GM19035 (cell line): ENCODE measurements around the gene ADAMTS6.
"Not testable (repeated sequence)": the region's sequence is repeated elsewhere in the genome, so short reads cannot be mapped to it uniquely, and the experiment has no call there.

Experiments used
- ATAC-seq: cut with Tn5 transposase; IDR thresholded peaks from one replicate; pipeline ENCODE4 v1.9.1; 2021; ENCODE audit not compliant: unreplicated experiment

ADAMTS6 gene

DNA sequence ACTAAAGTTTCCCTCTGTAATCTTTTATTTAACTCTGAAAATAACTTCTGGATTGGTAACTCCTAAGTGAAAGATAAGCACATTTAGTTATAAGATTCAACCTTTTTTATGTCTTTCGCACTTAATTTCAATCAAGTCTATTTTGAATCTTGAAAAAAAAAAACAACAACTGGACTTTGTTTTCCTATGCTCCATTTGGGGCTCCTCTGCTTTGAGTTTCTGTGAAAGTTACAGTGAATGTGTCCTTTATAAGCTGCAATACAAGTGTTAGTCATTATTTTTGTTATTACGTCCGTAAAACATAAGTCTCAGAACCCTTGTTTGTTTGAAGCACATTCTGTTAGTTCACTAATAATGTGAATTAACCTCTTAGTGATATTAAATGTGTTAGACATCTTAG lies 276.8 kb downstream of the ADAMTS6 start:
- no peak for ATAC-seq

DNA sequence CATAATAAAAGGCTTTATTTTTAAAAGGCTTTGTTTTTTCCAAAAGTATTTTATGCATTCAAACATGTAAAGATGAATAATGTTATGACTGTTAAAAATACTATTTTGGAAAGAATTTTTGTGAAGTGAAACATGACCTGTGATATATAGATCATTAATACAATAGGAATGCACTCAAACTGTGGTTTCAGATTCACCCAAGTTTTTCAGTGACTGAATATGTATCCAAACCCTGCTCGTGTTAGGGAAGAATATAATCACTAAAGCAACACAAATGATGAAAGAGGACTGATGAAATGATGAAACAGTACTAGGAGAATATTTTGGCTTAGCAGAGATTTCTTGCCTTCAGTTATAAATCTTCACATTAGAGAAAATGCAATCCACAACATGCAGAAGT lies 278.0 kb downstream of the ADAMTS6 start:
- ATAC-seq: no peak

DNA sequence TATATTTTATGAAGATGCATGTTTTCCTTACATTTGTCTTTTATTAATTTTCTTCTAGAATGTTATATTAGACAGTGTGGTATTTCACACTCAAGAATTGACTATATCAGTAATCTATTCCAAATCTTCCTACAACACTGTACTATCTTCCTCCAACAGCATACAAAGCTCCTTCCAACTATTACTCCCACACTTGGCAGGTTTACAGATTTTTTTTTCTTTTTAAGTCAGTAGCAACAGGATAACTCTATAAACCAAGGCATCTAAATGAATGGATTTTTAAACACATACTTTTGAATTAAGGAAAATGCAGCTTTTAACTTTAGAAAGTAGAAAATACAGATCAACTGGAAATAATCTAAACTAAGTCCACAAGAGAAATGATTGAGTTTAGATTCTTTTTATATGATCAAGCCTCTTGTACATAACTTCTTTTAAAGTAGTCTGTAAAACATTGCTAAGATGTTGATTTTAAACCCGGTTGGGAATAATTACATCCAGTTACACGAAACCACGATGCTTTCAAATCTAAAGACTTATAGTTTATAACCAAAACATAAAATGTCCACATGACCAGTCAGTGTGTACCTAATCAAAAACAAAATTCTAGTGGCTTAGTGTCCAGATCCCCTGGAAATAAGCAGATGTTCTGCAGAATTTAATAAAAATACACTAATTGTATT lies 281.6 kb downstream of the ADAMTS6 start:
- no peak for ATAC-seq

DNA sequence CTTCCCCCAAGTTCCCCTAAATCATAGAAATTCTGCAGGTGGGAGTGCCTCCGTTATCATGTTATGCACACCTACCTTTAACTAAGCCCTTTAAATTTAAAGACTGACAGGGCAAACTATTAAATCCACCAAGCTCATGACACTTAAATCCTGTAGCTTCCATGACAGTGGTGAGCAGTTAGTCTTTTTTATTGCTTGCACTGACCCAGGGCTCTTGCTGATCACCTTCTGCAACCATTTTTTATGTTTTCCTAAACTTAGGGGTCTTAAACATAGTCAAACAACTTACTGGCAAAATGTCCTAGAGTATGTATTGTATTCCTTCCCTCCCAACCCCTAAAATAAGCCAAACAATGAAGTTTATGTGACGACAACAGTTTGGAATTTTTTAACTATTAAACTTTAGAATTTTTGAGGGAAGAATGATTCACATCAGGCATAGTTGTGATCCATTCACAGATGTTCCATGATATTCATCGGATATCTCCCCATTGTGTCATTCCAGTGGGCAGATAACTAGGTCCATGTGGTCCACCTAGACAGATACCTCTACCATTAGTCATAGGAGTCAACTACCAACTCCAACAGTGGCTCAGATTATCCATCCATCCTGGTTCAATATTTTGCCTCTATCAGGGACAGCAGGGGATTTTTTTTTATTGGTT lies 283.1 kb downstream of the ADAMTS6 start:
- ATAC-seq: no peak

DNA sequence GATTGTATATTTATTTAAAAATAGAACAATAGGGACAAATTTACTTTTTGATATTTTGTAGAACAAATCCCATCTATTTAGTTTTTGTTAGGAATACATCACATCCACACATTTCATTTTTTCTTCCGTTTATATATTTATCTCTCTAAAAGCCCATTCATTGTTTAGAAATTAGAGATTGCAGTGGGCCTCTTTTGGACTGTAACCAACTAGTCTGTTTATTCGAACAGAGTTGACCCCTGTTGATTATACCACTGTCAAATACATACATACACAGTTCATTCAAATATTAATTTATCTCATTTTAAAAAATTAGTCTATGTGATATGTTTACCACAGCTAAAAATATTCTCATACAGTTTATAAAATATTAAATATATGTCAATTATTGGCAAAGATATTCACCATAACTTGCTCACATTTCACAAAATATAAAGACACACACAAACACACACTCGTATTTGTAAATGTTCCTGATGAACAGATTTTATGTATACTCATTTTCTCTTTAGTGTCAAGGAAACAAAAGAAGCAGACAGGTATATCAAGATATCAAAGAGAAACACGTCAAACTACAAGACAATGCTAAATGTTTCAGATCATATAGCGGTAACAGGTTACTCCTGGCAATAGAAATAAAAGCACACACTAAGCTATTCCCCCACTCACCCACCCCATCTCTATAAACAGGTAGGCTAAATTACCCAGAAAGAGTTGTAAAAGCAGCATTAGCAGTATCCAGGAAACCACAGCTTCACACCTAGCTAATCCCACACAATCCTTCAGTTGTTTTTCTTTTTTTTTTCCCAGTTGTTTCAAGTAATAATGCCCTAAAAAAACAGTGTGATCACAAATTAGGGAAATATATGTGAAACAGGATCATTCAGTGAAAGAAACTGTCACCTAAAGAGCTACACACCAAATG lies 283.9 kb downstream of the ADAMTS6 start:
- no peak for ATAC-seq

DNA sequence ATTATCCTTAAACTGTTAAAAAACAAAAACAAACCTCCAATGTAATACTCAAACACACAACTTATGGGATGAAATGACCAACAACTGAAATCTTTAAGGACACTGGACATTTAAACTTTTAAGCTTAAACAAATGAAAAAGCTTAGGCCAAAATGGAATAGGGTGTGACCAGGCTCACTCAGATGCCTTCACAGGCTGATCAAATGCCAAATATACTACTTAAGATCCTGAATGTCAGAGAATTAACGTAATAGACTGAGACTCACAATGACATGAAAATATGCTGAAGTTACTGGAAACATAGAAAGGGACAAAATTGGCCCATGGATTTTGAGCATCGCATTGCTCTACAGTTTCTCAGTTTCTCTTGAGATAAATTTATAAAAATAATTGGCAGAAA lies 286.8 kb downstream of the ADAMTS6 start:
- no peak for ATAC-seq

DNA sequence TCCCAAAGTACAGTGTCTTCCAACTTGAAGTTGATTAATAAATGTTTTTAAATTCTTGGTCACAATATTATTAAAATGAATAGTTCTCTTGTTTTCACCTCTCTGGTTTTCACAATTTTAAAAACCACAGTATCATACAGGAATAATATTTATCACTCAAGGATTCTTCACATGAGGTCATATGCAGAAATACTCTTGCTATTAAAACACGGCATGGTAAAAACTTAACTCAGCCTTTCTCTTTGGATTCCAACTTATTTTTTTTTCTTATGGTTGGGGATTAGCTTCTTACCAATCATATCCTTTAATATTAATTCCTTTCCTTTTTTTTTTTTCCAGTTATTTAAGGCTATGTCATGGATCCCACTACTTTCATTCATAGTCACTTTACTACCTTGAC lies 289.4 kb downstream of the ADAMTS6 start:
- ATAC-seq: no peak

DNA sequence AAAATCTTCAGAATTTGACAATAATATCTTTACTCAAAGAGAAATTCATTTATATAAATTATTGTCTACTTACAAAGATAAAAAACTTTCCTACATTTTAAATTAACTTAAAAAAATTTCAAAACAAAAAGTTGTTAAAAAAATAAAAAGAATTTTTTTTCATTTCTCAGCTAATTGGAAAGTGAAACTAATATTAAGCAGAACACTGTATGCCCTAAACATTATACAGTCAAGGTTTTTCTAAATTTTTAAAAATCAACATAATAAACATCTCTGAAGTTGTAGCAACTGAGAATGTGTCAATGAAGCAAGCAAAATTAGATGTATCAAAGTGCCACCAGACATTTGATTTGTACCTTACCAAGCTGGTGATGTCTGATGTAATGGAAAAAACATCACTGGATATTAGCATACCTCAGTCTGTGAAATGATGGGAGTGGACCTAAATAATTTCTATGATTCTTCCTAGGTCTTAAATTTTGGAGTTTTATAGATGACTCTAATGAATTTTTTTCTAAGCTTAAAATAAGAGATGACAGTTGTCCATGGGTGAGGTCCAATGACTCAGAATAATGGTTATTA lies 290.1 kb downstream of the ADAMTS6 start:
- no peak for ATAC-seq

DNA sequence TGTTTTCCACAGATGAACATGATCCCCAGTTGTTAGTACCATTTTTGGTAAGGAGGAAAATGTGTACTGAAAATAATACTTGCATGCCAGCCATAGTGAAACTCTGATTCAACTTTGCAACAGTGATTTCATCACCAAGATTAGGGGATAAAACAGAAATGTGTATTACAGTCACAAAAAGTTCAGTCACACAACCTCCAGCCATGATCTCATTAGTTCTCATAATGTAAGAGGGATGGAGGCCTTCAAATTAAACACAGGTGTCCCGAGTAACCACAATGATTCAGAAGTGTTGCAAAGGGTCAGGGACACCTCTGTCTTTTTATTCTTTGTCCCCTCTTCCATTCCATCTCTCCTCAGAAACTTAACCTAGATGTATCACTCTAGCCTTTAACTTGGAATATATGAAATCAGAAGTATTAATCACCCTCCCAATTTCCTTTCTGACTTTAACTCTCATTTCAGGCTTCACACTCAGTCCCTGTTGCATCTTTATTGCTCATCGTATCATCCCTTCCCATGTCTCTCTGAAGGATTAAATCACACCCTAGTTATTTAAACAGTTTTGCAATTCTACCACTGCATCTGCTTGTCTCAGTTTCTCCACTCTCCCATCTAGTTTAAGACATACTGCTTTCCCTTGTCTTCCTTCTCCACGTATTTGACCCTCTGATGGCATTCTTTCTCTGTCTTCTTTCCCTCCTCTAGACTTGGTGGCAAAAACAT lies 291.2 kb downstream of the ADAMTS6 start:
- ATAC-seq: peak; percentile 56

DNA sequence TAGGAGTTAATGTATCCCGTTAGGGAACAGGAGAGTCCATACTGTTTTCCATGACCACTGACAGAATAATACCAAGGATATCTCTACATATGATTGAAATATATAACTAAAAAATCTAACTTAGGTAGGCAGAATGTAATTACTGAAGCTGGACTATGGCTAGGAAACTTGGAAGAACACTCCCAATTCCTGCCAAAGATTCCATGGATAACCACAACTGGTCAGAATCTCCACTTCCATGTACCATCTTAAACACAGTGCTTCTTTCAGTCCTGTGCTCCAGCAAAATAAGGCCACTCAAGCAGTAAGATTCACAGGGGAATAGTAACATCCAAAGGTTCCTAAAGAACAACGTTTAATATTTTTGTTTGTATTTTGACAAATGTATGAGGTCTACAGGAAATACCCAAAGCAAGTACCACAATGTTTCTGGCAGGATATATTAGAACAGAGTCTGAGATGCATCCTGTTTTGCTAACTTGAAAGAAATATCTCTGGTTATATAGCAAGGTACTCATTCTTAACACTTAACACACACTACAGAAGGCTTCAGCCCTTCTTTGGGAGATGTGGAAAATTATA lies 295.0 kb downstream of the ADAMTS6 start:
- no peak for ATAC-seq

DNA sequence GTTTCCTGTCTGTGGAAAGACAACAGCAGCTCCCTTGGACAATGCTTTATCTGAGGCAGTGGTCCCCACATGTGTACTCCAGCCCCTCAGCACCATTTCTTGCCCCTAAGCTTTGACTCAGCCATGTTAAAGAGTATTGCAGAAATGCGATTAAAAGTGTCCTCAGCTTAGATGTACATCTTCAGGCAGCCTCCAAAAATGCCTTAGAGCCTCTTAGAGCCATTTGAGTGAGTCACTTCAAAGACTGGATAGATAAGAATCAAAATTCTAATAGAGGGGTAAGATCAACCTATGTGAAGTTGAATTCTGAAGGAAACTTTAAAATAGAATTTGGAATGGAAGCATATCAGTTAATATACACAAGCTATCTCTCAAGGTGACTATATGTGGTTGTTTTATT lies 296.3 kb downstream of the ADAMTS6 start:
- ATAC-seq: no peak

DNA sequence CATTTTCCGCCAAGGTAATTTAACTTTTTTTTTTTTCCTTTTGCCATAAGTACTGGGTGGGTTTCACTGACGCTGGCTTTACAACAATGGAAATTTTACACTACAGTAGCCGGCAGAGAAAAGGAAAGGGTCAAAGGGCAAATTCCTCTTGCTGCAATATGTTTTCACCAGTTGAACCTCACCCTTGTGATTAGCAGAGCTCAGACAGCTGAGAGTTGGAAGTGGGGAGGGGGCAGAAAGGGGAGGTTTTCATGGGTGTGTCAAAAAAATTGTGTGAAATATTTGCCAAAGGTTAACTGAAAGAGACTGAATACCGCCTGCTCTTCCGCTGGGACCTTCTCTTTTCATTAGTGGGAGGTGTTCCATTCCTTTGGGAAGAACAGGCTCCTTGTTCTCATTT lies 296.9 kb downstream of the ADAMTS6 start:
- no peak for ATAC-seq

DNA sequence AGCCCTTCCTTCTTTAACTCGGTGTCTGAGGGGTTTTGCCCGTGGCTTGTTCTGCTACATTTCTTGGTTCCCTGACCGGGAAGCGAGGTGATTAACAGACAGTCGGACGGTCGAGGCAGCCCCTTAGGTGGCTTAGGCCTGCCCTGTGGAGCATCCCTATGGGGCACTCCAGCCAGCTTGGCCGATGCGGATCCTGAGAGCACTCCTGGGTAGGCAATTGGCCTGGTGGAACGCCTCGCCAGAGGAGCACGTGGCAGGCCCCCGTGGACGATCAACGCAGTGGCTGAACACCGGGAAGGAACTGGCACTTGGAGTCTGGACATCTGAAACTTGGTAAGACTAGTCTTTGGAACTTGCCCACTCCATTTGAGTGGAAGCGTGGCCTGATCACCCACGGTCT lies 307.5 kb downstream of the ADAMTS6 start:
- not testable (repeated sequence) for ATAC-seq

DNA sequence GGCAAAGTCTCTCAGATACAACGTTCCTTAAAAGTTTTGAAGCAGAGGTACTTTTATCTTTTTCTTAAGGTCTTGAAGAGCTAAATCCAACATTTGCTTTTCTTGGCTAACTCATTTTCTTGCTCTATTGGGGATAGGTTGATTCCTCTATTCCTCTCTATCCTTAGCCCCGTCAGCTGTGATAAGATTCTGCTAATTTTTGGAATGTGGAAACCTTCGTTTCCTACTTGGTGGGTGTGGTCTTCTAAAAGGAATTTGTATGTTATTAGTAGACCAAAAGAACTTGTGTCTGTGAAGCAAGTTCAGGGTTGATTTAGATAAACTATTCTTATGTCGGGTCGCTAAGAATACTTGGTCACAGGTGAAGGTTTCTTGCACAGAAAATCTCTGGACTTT lies 308.6 kb downstream of the ADAMTS6 start:
- no peak for ATAC-seq

DNA sequence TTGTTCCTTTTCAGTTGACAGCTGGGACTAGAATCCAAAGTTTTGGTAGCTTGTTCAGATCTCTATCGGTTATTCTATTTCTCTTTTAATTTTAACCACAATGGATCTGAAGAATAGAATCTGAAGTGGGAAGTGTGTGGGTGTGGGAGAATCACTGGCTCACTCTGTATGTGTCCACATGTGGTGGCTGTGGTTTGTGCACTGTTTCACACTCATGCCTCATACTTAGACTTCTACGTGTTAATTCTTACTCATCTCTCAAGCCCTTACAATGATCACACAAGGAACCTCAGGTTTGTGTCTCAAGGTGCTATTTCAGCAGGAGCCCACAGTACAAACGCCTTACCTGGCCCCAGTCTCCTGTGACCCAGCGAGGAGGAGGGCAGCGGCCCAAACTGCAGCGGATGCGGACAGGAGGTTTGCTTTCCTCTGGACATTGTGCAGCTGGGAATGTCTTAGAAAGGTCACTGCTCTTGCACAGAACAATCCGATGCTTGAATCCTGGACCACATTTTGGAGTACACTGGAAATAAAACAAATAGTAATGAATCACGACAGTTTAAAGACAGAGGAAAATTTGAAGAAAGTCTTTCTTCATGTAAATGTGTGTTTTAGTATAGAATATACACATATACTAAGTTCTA lies 309.1 kb downstream of the ADAMTS6 start:
- ATAC-seq: peak; percentile 86

DNA sequence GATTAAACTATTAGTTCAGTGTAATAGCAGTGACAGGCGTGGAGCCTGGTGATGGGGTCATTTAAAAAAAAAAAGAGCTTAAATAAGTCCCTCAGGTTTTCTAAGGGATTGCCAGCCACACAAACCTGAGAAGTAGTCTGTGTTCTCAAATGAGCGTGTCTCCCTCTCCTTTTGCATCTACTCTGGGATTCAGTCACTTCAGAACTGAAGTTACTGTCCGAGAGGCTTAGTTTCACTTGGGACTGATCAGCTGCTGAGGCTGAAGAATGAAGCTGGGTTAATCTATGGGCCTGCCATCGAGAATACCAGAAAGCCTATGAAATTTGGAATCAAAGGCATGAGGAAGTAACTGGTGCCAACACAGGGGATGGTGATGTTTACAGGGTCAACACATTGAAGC lies 310.1 kb downstream of the ADAMTS6 start:
- ATAC-seq: no peak

DNA sequence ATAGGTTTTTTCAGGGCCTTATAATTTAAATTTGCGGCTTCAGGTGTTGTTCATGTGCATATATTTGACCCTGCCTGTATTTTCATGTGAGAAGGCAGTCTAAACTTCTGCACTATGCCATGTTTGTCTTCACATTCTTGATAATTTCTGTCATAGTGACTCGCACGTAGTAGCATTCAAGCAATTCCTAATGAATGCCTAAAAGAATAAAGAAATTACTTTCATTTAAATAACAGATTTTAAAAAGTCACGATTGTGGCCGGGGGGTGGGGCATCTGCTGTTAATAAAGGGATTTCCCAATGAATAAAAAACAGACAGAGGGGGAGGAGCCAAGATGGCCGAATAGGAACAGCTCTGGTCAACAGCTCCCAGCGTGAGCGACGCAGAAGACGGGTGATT lies 318.0 kb downstream of the ADAMTS6 start:
- no peak for ATAC-seq

DNA sequence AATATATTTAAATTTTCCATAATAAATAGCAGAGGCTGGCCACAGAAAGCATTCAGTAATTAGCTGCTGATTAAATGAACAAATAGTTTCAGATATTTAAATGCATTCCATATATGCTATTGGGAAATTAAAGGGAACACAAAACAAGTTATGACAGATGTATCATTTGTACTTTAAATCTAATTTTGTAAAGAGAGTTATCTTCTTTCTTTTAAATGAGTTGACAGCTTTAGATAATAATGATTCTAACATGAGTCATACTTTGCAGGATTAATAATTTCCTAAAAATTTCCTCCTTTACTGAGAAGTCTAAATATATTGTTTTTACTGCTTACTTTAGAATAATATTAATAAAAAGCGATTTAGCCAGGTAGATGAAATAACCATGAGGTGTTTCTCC lies 320.1 kb downstream of the ADAMTS6 start:
- ATAC-seq: no peak

DNA sequence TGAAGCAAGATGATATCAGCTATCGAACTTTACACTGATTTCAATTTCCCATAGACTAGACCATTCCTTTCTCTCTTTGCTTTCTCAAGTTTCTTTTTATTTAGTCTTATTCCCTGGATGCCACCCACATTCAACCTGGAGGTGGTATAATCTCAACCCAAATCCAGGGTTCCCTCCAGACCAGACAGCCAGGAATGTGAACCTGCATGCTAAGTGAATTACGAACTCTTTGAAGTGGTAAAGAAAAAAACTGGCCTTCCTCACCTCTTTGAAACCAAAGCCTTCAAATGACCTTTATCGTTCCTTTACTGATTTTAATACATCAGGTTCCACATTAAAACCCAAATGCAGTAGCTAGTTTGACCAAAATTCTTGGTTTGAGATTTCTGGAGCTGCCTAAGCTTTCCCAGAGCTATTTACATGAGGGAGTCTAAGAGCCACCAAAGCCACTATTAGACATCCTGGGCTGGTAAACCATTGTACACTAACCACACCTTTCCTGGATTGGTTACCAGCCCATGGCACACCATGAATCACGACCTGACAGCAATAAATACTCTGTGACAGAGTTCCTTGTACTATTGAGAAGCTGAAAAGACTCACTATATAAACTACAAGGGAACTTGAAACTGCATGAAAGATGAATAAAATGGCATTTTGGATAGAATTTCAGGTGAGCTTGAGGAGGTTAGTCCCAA lies 323.7 kb downstream of the ADAMTS6 start:
- no peak for ATAC-seq
